ENCODE results near the gene FGF5.
"Not testable (repeated sequence)": the region's sequence is repeated elsewhere in the genome, so short reads cannot be mapped to it uniquely, and the experiment has no call there.

Gene FGF5

GRCh38 chr4:80266253-80266901, at the start of gene FGF5:
Gene FGF5 (plus strand): TSS chr4:80266664. CDS start chr4:80266825, 161 bp downstream.
- DNase-seq = no peak

- no peak for DNase-seq
Observed at GRCh38 chr4:80219301-80220025, 47.0 kb upstream of the FGF5 start.

- no peak for DNase-seq
Observed at GRCh38 chr4:80220711-80221110, 45.8 kb upstream of the FGF5 start.

GRCh38 chr4:80221161-80221560, 45.3 kb upstream of the FGF5 start:
- no peak for DNase-seq

- no peak for DNase-seq
Observed at GRCh38 chr4:80225595-80225994, 40.9 kb upstream of the FGF5 start.

- DNase-seq = no peak
Observed at GRCh38 chr4:80226094-80226493, 40.4 kb upstream of the FGF5 start.

GRCh38 chr4:80228460-80228859, 38.0 kb upstream of the FGF5 start:
- DNase-seq = no peak

GRCh38 chr4:80229128-80229527, 37.3 kb upstream of the FGF5 start:
- no peak for DNase-seq

GRCh38 chr4:80229590-80229989, 36.9 kb upstream of the FGF5 start:
- no peak for DNase-seq

GRCh38 chr4:80231180-80231579, 35.3 kb upstream of the FGF5 start:
- no peak for DNase-seq

- DNase-seq = no peak
Observed at GRCh38 chr4:80232707-80233370, 33.6 kb upstream of the FGF5 start.

- no peak for DNase-seq
Observed at GRCh38 chr4:80233390-80233789, 33.1 kb upstream of the FGF5 start.

- no peak for DNase-seq
Observed at GRCh38 chr4:80235451-80235850, 31.0 kb upstream of the FGF5 start.

- DNase-seq = no peak
Observed at GRCh38 chr4:80237992-80238391, 28.5 kb upstream of the FGF5 start.

GRCh38 chr4:80239480-80240150, 26.8 kb upstream of the FGF5 start:
- no peak for DNase-seq

- DNase-seq = no peak
Observed at GRCh38 chr4:80240976-80241375, 25.5 kb upstream of the FGF5 start.

GRCh38 chr4:80243274-80244018, 23.0 kb upstream of the FGF5 start:
- DNase-seq = no peak

- DNase-seq = not testable (repeated sequence)
Observed at GRCh38 chr4:80247484-80247883, 19.0 kb upstream of the FGF5 start.

GRCh38 chr4:80249144-80249543, 17.3 kb upstream of the FGF5 start:
- DNase-seq = no peak

- DNase-seq = no peak
Observed at GRCh38 chr4:80252427-80252826, 14.0 kb upstream of the FGF5 start.

- no peak for DNase-seq
Observed at GRCh38 chr4:80252953-80253352, 13.5 kb upstream of the FGF5 start.

- DNase-seq = no peak
Observed at GRCh38 chr4:80253510-80253909, 13.0 kb upstream of the FGF5 start.

- no peak for DNase-seq
Observed at GRCh38 chr4:80254114-80254513, 12.3 kb upstream of the FGF5 start.
